H9 (cell line): Measurements from ENCODE around the gene PGS1. TPM values are rescaled to one million over a fixed set of nuclear protein-coding genes. Genes with fewer than 3 reads are reported as not detected.

ENCODE experiments used
- DNase-seq: peaks from one replicate; pipeline ENCODE4 v3.0.0-alpha.2; 2017
- H2AFZ ChIP-seq: one replicate; pipeline ENCODE4 v1.6.1; 2013; ENCODE audit warnings: mild to moderate bottlenecking, low read length, control low read depth, moderate library complexity
- H2AK5ac ChIP-seq: 2 replicates; pipeline ENCODE4 v1.6.1; 2013; ENCODE audit warnings: low read length, control low read depth, mixed read lengths; ENCODE audit not compliant: insufficient read length
- H2BK120ac ChIP-seq: one replicate; pipeline ENCODE4 v1.6.1; 2013; ENCODE audit warnings: low read depth, mild to moderate bottlenecking, low read length, control low read depth, inconsistent platforms; ENCODE audit not compliant: poor library complexity, severe bottlenecking
- H2BK12ac ChIP-seq: 2 replicates; pipeline ENCODE4 v1.6.1; 2013; ENCODE audit warnings: low read length, control low read depth, mixed read lengths, low read depth; ENCODE audit not compliant: insufficient read length
- H2BK15ac ChIP-seq: 2 replicates; pipeline ENCODE4 v1.6.1; 2013; ENCODE audit warnings: low read depth, low read length, control low read depth
- H2BK20ac ChIP-seq: one replicate; pipeline ENCODE4 v1.6.1; 2013; ENCODE audit warnings: low read depth, mild to moderate bottlenecking, low read length, control low read depth, inconsistent platforms; ENCODE audit not compliant: poor library complexity, severe bottlenecking
- H2BK5ac ChIP-seq: 2 replicates; pipeline ENCODE4 v1.6.1; 2013; ENCODE audit warnings: low read length, control low read depth, mixed read lengths; ENCODE audit not compliant: insufficient read length
- H3K14ac ChIP-seq: 2 replicates; pipeline ENCODE4 v1.6.1; 2013; ENCODE audit warnings: low read length, control low read depth; ENCODE audit not compliant: insufficient read depth
- H3K18ac ChIP-seq: 2 replicates; pipeline ENCODE4 v1.6.1; 2013; ENCODE audit warnings: low read depth, mild to moderate bottlenecking, mixed read lengths, low read length, control low read depth; ENCODE audit not compliant: insufficient read length
- H3K23ac ChIP-seq: 2 replicates; pipeline ENCODE4 v1.6.1; 2013; ENCODE audit warnings: low read length, control low read depth, mixed read lengths, low read depth; ENCODE audit not compliant: insufficient read length
- H3K23me2 ChIP-seq: 2 replicates; pipeline ENCODE4 v1.6.1; 2013; ENCODE audit warnings: low read depth, mild to moderate bottlenecking, mixed read lengths, low read length, control low read depth; ENCODE audit not compliant: insufficient read length, poor library complexity, severe bottlenecking
- H3K27ac ChIP-seq: 2 replicates; pipeline ENCODE4 v1.5.1; 2013; ENCODE audit warnings: low read length, control low read depth, mixed read lengths, low read depth; ENCODE audit not compliant: insufficient read length
- H3K27me3 ChIP-seq: 2 replicates; pipeline ENCODE4 v1.6.1; 2013; ENCODE audit warnings: low read length, control low read depth, inconsistent platforms; ENCODE audit not compliant: insufficient read depth
- H3K4ac ChIP-seq: 2 replicates; pipeline ENCODE4 v1.6.1; 2013; ENCODE audit warnings: low read depth, mild to moderate bottlenecking, control low read depth, inconsistent platforms, low read length, moderate library complexity
- H3K4me1 ChIP-seq: 2 replicates; pipeline ENCODE4 v1.6.1; 2013; ENCODE audit warnings: low read length, control low read depth, inconsistent platforms; ENCODE audit not compliant: insufficient read depth
- H3K4me2 ChIP-seq: 2 replicates; pipeline ENCODE4 v1.6.1; 2013; ENCODE audit warnings: low read length, control low read depth, mixed read lengths; ENCODE audit not compliant: insufficient read length, insufficient read depth
- H3K56ac ChIP-seq: 2 replicates; pipeline ENCODE4 v1.6.1; 2013; ENCODE audit warnings: low read depth, mild to moderate bottlenecking, mixed read lengths, low read length, control low read depth; ENCODE audit not compliant: insufficient read length
- H3K79me1 ChIP-seq: 2 replicates; pipeline ENCODE4 v1.6.1; 2013; ENCODE audit warnings: low read depth, mild to moderate bottlenecking, moderate library complexity, low read length, control low read depth, inconsistent platforms; ENCODE audit not compliant: insufficient read depth, poor library complexity, severe bottlenecking
- H3K79me2 ChIP-seq: 2 replicates; pipeline ENCODE4 v1.6.1; 2013; ENCODE audit warnings: low read length, control low read depth, inconsistent platforms; ENCODE audit not compliant: insufficient read depth
- H3K9ac ChIP-seq: 2 replicates; pipeline ENCODE4 v1.6.1; 2013; ENCODE audit warnings: low read length, control low read depth, mixed read lengths; ENCODE audit not compliant: insufficient read length; ENCODE audit errors: extremely low read depth
- H3K9me3 ChIP-seq: one replicate; pipeline ENCODE4 v1.6.1; 2013; ENCODE audit warnings: low read depth, low read length, inconsistent platforms; ENCODE audit not compliant: control insufficient read depth
- H3T11ph ChIP-seq: one replicate; pipeline ENCODE4 v1.6.1; 2013; ENCODE audit warnings: mild to moderate bottlenecking, low read length, control low read depth, inconsistent platforms
- H4K20me1 ChIP-seq: one replicate; pipeline ENCODE4 v1.6.1; 2013; ENCODE audit not compliant: control insufficient read depth, insufficient read length, insufficient read depth
- H4K5ac ChIP-seq: 2 replicates; pipeline ENCODE4 v1.6.1; 2013; ENCODE audit warnings: low read depth, mild to moderate bottlenecking, mixed read lengths, low read length, control low read depth; ENCODE audit not compliant: insufficient read length
- H4K8ac ChIP-seq: replicated peaks from 2 replicates; pipeline ENCODE4 v1.6.1; 2013; ENCODE audit warnings: low read length, control low read depth, mixed read lengths, low read depth; ENCODE audit not compliant: insufficient read length
- H4K91ac ChIP-seq: 2 replicates; pipeline ENCODE4 v1.6.1; 2013; ENCODE audit warnings: low read depth, mild to moderate bottlenecking, moderate library complexity, mixed read lengths, low read length, control low read depth; ENCODE audit not compliant: insufficient read length
- H3K27ac Mint-ChIP-seq, 3 experiments: 2 replicates in 2 of 3; 3 replicates in 1 of 3; pipeline ENCODE4 v1.8.0; 2020 to 2021; ENCODE audit warnings: mixed read lengths in 3 of 3, mild to moderate bottlenecking in 1 of 3, moderate library complexity in 1 of 3
- H3K27me3 Mint-ChIP-seq: 2 replicates; pipeline ENCODE4 v1.8.0; 2021; ENCODE audit warnings: low read depth, mild to moderate bottlenecking, moderate library complexity, mixed read lengths
- H3K36me3 Mint-ChIP-seq, 3 experiments: 2 replicates in 2 of 3; 3 replicates in 1 of 3; pipeline ENCODE4 v1.8.0; 2020 to 2021; ENCODE audit warnings: low read depth in 3 of 3, mixed read lengths in 3 of 3; ENCODE audit not compliant: insufficient read depth in 1 of 3
- H3K4me1 Mint-ChIP-seq, 2 experiments: 2 replicates each; pipeline ENCODE4 v1.8.0; 2020; ENCODE audit warnings: mixed read lengths in 2 of 2
- H3K4me3 Mint-ChIP-seq, 2 experiments: 2 replicates in 1 of 2; 3 replicates in 1 of 2; pipeline ENCODE4 v1.8.0; 2020 to 2021; ENCODE audit warnings: mild to moderate bottlenecking in 2 of 2, mixed read lengths in 2 of 2, moderate library complexity in 1 of 2
- H3K9me3 Mint-ChIP-seq, 2 experiments: 2 replicates in 1 of 2; 3 replicates in 1 of 2; pipeline ENCODE4 v1.8.0; 2020; ENCODE audit warnings: mild to moderate bottlenecking in 2 of 2, mixed read lengths in 2 of 2, moderate library complexity in 1 of 2
- CTCF ChIP-seq: fragments of 200-600 bp; sonication (generic); conservative IDR thresholded peaks from 3 replicates; pipeline ENCODE4 v1.8.0; 2021; ENCODE audit warnings: antibody characterized with exemption, mild to moderate bottlenecking
- WGBS: extraction: QIAGEN DNeasy Blood & Tissue Kit; methylation state at CpG from one replicate; pipeline ENCODE4 v1.1.7; 2013; ENCODE audit warnings: missing lambda C conversion rate, low lambda C conversion rate, mixed read lengths; ENCODE audit not compliant: insufficient read length; ENCODE audit errors: extremely low coverage; 5-methylcytosine and 5-hydroxymethylcytosine counted together
- total RNA-seq: library from RNA; stranded (reverse); gene quantifications from 2 replicates; pipeline ENCODE4 v1.2.1, GENCODE V29; 2021

PGS1 gene
- total RNA-seq, 1 experiment from 2014 or later, result 45.7 TPM

DNA sequence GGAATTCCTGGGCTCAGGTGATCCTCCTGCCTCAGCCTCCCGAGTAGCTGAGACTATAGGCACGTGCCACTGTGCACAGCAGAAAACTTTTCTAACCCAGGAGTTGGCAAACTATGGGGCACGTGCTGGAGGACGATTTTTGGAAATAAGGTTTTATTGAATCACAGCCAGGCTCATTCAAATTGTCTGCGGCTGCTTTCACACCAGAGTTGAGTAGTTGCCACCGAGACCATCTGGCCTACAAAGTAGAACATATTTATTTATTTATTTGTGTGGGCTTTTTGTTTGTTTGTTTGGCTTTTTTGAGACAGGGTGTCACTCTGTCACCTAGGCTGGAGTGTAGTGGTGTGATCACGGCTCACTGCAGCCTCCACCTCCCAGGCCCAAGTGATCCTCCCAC, 7.4 kb upstream of the PGS1 start:
- no peaks in the 10 kb centered on the region; the same call in 1 of the 2 replicates for H3K27me3 Mint-ChIP-seq
- Histone ChIP-seq H2AK5ac (no peak overlapping the region), H3K4me1 (peaks cover 6% of the 10 kb centered on the region; the same call in 1 of the 2 replicates), H3K23me2 (no peaks in the 10 kb centered on the region), H3K27me3 (no peaks in the 10 kb centered on the region), H3K4me2 (no peak overlapping the region), H2BK15ac (no peak overlapping the region), H2BK5ac (no peak overlapping the region), H3K79me2 (no peaks in the 10 kb centered on the region), H3K14ac (no peak overlapping the region), H2BK20ac (no peak overlapping the region), H2AFZ (no peak overlapping the region), H4K20me1 (no peaks in the 10 kb centered on the region), H3K27ac (no peak overlapping the region), H3K56ac (no peak overlapping the region), H3K9me3 (no peaks in the 10 kb centered on the region), H4K91ac (no peak overlapping the region), H2BK120ac (no peak overlapping the region), H4K8ac (no peak overlapping the region), H2BK12ac (no peak overlapping the region), H3K23ac (no peak overlapping the region), H3K18ac (no peak overlapping the region), H3T11ph (no peak overlapping the region), H3K9ac (no peak overlapping the region), H3K79me1 (no peaks in the 10 kb centered on the region), H4K5ac (no peak overlapping the region), H3K4ac (no peak overlapping the region)
- WGBS, result no CpG with 5 or more reads among the region's 7 CpGs
- DNase-seq, result no peak
- TF ChIP-seq CTCF, result no peak
- H3K9me3 Mint-ChIP-seq, result no peaks in the 10 kb centered on the region; a peak in 1 of 5 replicates
- H3K27ac Mint-ChIP-seq, result peak overlapping the region in 2 of 3 experiments; percentile 94 to 97; a peak in 4 of 7 replicates
- H3K4me3 Mint-ChIP-seq, result no peak overlapping the region
- H3K4me1 Mint-ChIP-seq, result peaks cover 75 to 77% of the 10 kb centered on the region in 2 experiments
- H3K36me3 Mint-ChIP-seq, result no peaks in the 10 kb centered on the region
